ENCODE measurements around the gene CHN2. TPM values are rescaled to one million over a fixed set of nuclear protein-coding genes. Genes with fewer than 3 reads are reported as not detected.

CHN2 gene
- total RNA-seq, 1 donor from 2014 or later, result 0.64 TPM

DNA sequence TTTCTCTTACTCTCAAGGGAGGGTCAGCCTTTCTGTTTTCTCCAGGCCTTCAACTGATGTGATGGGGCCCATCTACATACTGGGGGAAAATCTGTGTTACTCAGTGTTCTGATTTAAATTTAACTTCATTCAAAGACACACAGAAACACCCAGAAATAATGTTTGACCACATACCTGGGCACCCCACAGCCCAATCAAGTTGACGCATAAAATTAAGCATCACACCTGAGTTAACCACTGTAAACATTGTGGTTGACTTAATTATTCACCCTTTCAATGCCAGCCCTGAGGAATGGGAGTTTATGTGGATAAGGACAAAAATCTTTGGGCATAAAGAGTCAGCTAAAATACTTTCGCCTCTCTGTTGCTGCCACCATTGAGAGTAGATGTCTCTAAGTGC is 10.0 kb upstream of the CHN2 start:
- DNase-seq (ENCODE audit: extremely low spot score, unreplicated experiment), result no peak
- no peak for TF ChIP-seq CTCF (IDR thresholded peaks at IDR 0.05)
- H3K4me1 Mint-ChIP-seq (ENCODE audit: unreplicated experiment), result peaks cover under 1% of the 10 kb centered on the region
- peaks cover 38% of the 10 kb centered on the region for H3K27me3 Mint-ChIP-seq (ENCODE audit: unreplicated experiment)
- H3K9me3 Mint-ChIP-seq (ENCODE audit: unreplicated experiment), result no peaks in the 10 kb centered on the region
- H3K4me3 Mint-ChIP-seq (ENCODE audit: unreplicated experiment), result no peak overlapping the region
- H3K36me3 Mint-ChIP-seq (ENCODE audit: unreplicated experiment), result no peaks in the 10 kb centered on the region
- H3K27ac Mint-ChIP-seq (ENCODE audit: unreplicated experiment), result no peak overlapping the region

DNA sequence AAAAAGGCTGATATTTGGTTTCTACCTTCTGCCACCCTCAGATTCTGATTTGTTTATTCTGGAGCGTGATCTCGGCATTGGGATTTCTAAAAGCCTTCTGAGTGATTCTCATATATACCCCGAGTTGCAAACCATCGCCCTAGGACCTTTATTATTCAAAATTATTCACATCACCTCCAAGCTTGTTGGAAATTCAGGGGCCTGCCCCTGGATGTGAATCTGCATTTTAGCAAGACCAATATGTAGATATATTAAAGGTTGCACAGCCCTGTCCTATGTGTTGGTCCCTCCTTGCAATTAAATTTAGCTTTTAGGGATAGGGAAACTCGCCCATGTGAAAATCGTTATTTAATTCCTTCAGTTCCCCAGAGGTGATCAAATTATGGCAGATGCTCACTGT is 9.0 kb upstream of the CHN2 start:
- no peak for DNase-seq (ENCODE audit: extremely low spot score, unreplicated experiment)
- H3K4me3 Mint-ChIP-seq (ENCODE audit: unreplicated experiment), result no peak overlapping the region
- no peak for TF ChIP-seq CTCF (IDR thresholded peaks at IDR 0.05)
- H3K4me1 Mint-ChIP-seq (ENCODE audit: unreplicated experiment), result peaks cover 1% of the 10 kb centered on the region
- peaks cover 47% of the 10 kb centered on the region for H3K27me3 Mint-ChIP-seq (ENCODE audit: unreplicated experiment)
- no peak overlapping the region for H3K27ac Mint-ChIP-seq (ENCODE audit: unreplicated experiment)
- H3K9me3 Mint-ChIP-seq (ENCODE audit: unreplicated experiment), result no peaks in the 10 kb centered on the region
- H3K36me3 Mint-ChIP-seq (ENCODE audit: unreplicated experiment), result no peaks in the 10 kb centered on the region

GRCh38 chr7:29189743-29190201 is 4.8 kb upstream of the CHN2 start:
- peak; percentile 74 for TF ChIP-seq CTCF (IDR thresholded peaks at IDR 0.05)
- peaks cover 64% of the 10 kb centered on the region for H3K27me3 Mint-ChIP-seq (ENCODE audit: unreplicated experiment)
- H3K4me1 Mint-ChIP-seq (ENCODE audit: unreplicated experiment), result peaks cover 4% of the 10 kb centered on the region
- H3K4me3 Mint-ChIP-seq (ENCODE audit: unreplicated experiment), result no peak overlapping the region
- no peak for DNase-seq (ENCODE audit: extremely low spot score, unreplicated experiment)
- H3K27ac Mint-ChIP-seq (ENCODE audit: unreplicated experiment), result no peak overlapping the region
- H3K9me3 Mint-ChIP-seq (ENCODE audit: unreplicated experiment), result no peaks in the 10 kb centered on the region
- H3K36me3 Mint-ChIP-seq (ENCODE audit: unreplicated experiment), result no peaks in the 10 kb centered on the region

GRCh38 chr7:29190349-29191045 is 4.1 kb upstream of the CHN2 start:
- H3K27me3 Mint-ChIP-seq (ENCODE audit: unreplicated experiment), result peaks cover 62% of the 10 kb centered on the region
- no peak for TF ChIP-seq CTCF (IDR thresholded peaks at IDR 0.05)
- DNase-seq (ENCODE audit: extremely low spot score, unreplicated experiment), result no peak
- no peak overlapping the region for H3K4me3 Mint-ChIP-seq (ENCODE audit: unreplicated experiment)
- H3K27ac Mint-ChIP-seq (ENCODE audit: unreplicated experiment), result no peak overlapping the region
- no peaks in the 10 kb centered on the region for H3K9me3 Mint-ChIP-seq (ENCODE audit: unreplicated experiment)
- no peaks in the 10 kb centered on the region for H3K36me3 Mint-ChIP-seq (ENCODE audit: unreplicated experiment)
- H3K4me1 Mint-ChIP-seq (ENCODE audit: unreplicated experiment), result peaks cover 8% of the 10 kb centered on the region

DNA sequence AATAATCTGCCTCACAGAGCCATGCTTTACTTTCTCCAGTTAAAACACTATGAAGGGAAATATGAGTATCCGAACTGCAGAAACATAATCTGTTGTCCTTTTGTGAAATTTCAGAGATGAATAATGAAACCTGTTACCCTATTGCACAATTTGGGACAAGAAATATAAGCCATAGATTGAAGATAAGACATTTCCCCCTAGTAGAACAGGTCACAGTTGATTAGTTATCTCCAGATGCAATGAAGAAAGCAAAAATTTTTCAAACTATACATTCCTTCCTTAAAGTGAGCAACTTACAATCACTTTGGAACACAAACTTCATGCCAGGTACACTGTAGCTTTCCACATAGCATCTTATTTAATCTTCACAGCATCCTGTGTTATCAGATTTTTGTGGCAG is 2.3 kb upstream of the CHN2 start:
- no peak for TF ChIP-seq CTCF (IDR thresholded peaks at IDR 0.05)
- H3K27ac Mint-ChIP-seq (ENCODE audit: unreplicated experiment), result no peak overlapping the region
- no peak for DNase-seq (ENCODE audit: extremely low spot score, unreplicated experiment)
- no peak overlapping the region for H3K4me3 Mint-ChIP-seq (ENCODE audit: unreplicated experiment)
- no peaks in the 10 kb centered on the region for H3K36me3 Mint-ChIP-seq (ENCODE audit: unreplicated experiment)
- H3K4me1 Mint-ChIP-seq (ENCODE audit: unreplicated experiment), result peaks cover 8% of the 10 kb centered on the region
- H3K9me3 Mint-ChIP-seq (ENCODE audit: unreplicated experiment), result no peaks in the 10 kb centered on the region
- peaks cover 75% of the 10 kb centered on the region for H3K27me3 Mint-ChIP-seq (ENCODE audit: unreplicated experiment)

All from osteocyte (in vitro differentiated cells).